HEK293 (cell line): ENCODE measurements around the gene PPFIA2.

Source experiments
- AEBP2 ChIP-seq: fragments of 450-650 bp; formaldehyde crosslinking; IDR thresholded peaks from 2 replicates; pipeline ENCODE4 v1.5.1; 2016; ENCODE audit warnings: missing biosample characterization, missing genetic modification characterization, borderline replicate concordance
- CTCF ChIP-seq: fragments of 450-650 bp; formaldehyde crosslinking; IDR thresholded peaks from 2 replicates; pipeline ENCODE4 v1.5.1; 2016; ENCODE audit warnings: missing biosample characterization, missing genetic modification characterization
- REST ChIP-seq: fragments of 450-650 bp; formaldehyde crosslinking; IDR thresholded peaks from 2 replicates; pipeline ENCODE4 v1.5.1; 2016; ENCODE audit warnings: missing biosample characterization, missing genetic modification characterization
- ZBTB1 ChIP-seq: fragments of 450-650 bp; formaldehyde crosslinking; IDR thresholded peaks from 2 replicates; pipeline ENCODE4 v1.5.1; 2016; ENCODE audit warnings: missing biosample characterization, missing genetic modification characterization
- ZNF10 ChIP-seq: fragments of 450-650 bp; formaldehyde crosslinking; IDR thresholded peaks from 2 replicates; pipeline ENCODE4 v1.5.1; 2017; ENCODE audit warnings: missing biosample characterization, missing genetic modification characterization
- ZNF214 ChIP-seq: fragments of 450-650 bp; formaldehyde crosslinking; IDR thresholded peaks from 2 replicates; pipeline ENCODE4 v1.5.1; 2017; ENCODE audit warnings: missing biosample characterization, mild to moderate bottlenecking, missing genetic modification characterization, borderline replicate concordance
- ZNF777 ChIP-seq: fragments of 450-650 bp; formaldehyde crosslinking; IDR thresholded peaks from 2 replicates; pipeline ENCODE4 v1.5.1; 2017; ENCODE audit warnings: missing biosample characterization, missing genetic modification characterization, borderline replicate concordance

- TF ChIP-seq CTCF (no peak), ZNF214 (tag by site-specific recombination) (no peak), ZBTB1 (tag by site-specific recombination) (no peak), REST (tag by site-specific recombination) (no peak), AEBP2 (tag by site-specific recombination) (no peak), ZNF777 (no peak), ZNF10 (tag by site-specific recombination) (no peak)
Measured at GRCh38 chr12:81231574-81232368, 527.4 kb downstream of the PPFIA2 start.
